H7 (cell line): ENCODE results near the gene UTP4. TPM values are rescaled to one million over a fixed set of nuclear protein-coding genes. Genes with fewer than 3 reads are reported as not detected.
"Not testable (repeated sequence)": the region's sequence is repeated elsewhere in the genome, so short reads cannot be mapped to it uniquely, and the experiment has no call there.

ENCODE experiments used
- DNase-seq: peaks from one replicate; pipeline ENCODE4 v3.0.0; 2012
- H3K27me3 ChIP-seq: 2 replicates; pipeline ENCODE4 v1.6.0; 2011; ENCODE audit warnings: mild to moderate bottlenecking, low read length; ENCODE audit not compliant: control insufficient read depth, insufficient read depth
- H3K36me3 ChIP-seq: replicated peaks from 2 replicates; pipeline ENCODE4 v1.5.1; 2011; ENCODE audit warnings: low read length; ENCODE audit not compliant: control insufficient read depth, insufficient read depth
- H3K4me3 ChIP-seq: 2 replicates; pipeline ENCODE4 v1.5.1; 2011; ENCODE audit warnings: low read depth, mild to moderate bottlenecking, control low read depth, low read length, moderate library complexity; ENCODE audit not compliant: insufficient read depth
- total RNA-seq: library from RNA; depleted of rRNA; stranded (reverse); fragments of >200 nt; shearing (Covaris generic); gene quantifications from 2 replicates; pipeline ENCODE4 v1.2.3, GENCODE V29; 2014

The UTP4 gene
- total RNA-seq, 1 experiment from 2014 or later, result 27.7 TPM

GRCh38 chr16:69115837-69116236, 16.6 kb upstream of the UTP4 start:
- DNase-seq, result no peak
- Histone ChIP-seq H3K27me3 (no peaks in the 10 kb centered on the region), H3K36me3 (peaks cover 69% of the 10 kb centered on the region), H3K4me3 (no peak overlapping the region)

- Histone ChIP-seq H3K4me3 (no peak overlapping the region), H3K36me3 (peaks cover 70% of the 10 kb centered on the region), H3K27me3 (no peaks in the 10 kb centered on the region)
- no peak for DNase-seq
These were observed 16.1 kb upstream of the UTP4 start for GRCh38 chr16:69116256-69116875.

- DNase-seq, result no peak
- Histone ChIP-seq H3K4me3 (no peak overlapping the region), H3K36me3 (peaks cover 65% of the 10 kb centered on the region), H3K27me3 (no peaks in the 10 kb centered on the region)
These were observed 15.5 kb upstream of the UTP4 start for GRCh38 chr16:69116906-69117305.

- no peaks in the 10 kb centered on the region for H3K27me3 ChIP-seq
- DNase-seq, result no peak
- peaks cover 57% of the 10 kb centered on the region for H3K36me3 ChIP-seq
- no peak overlapping the region for H3K4me3 ChIP-seq
These were observed 14.0 kb upstream of the UTP4 start for GRCh38 chr16:69118468-69118867.

- Histone ChIP-seq H3K36me3 (peaks cover 51% of the 10 kb centered on the region), H3K27me3 (no peaks in the 10 kb centered on the region), H3K4me3 (no peak overlapping the region)
- DNase-seq, result no peak
These were observed 13.5 kb upstream of the UTP4 start for GRCh38 chr16:69118994-69119393.

- Histone ChIP-seq H3K27me3 (no peaks in the 10 kb centered on the region), H3K4me3 (no peak overlapping the region), H3K36me3 (peaks cover 47% of the 10 kb centered on the region)
- no peak for DNase-seq
These were observed 12.9 kb upstream of the UTP4 start for GRCh38 chr16:69119536-69119935.

- Histone ChIP-seq H3K36me3 (peaks cover 41% of the 10 kb centered on the region), H3K4me3 (no peak overlapping the region), H3K27me3 (no peaks in the 10 kb centered on the region)
These were observed 12.3 kb upstream of the UTP4 start for GRCh38 chr16:69120096-69120664.

GRCh38 chr16:69123910-69124309, 8.5 kb upstream of the UTP4 start:
- Histone ChIP-seq H3K36me3 (peaks cover 15% of the 10 kb centered on the region), H3K27me3 (no peaks in the 10 kb centered on the region), H3K4me3 (no peak overlapping the region)
- peak; percentile 68 for DNase-seq

More at GRCh38 chr16:69120096-69120664, 12.3 kb upstream of the UTP4 start:
- DNase-seq, result no peak

GRCh38 chr16:69124406-69124805, 8.0 kb upstream of the UTP4 start:
- H3K36me3 ChIP-seq, result peaks cover 11% of the 10 kb centered on the region
- not testable (repeated sequence) for H3K4me3 ChIP-seq, DNase-seq, H3K27me3 ChIP-seq

GRCh38 chr16:69124961-69125360, 7.5 kb upstream of the UTP4 start:
- not testable (repeated sequence) for H3K4me3 ChIP-seq, H3K27me3 ChIP-seq, H3K36me3 ChIP-seq, DNase-seq

- H3K4me3 ChIP-seq, result no peak overlapping the region
- no peaks in the 10 kb centered on the region for H3K27me3 ChIP-seq
- H3K36me3 ChIP-seq, result peaks cover under 1% of the 10 kb centered on the region
- no peak for DNase-seq
These were observed 6.2 kb upstream of the UTP4 start for GRCh38 chr16:69126221-69126620.

- H3K36me3 ChIP-seq, DNase-seq, H3K27me3 ChIP-seq, H3K4me3 ChIP-seq: not testable (repeated sequence)
These were observed 5.6 kb upstream of the UTP4 start for GRCh38 chr16:69126801-69127200.

- Histone ChIP-seq H3K27me3 (no peaks in the 10 kb centered on the region), H3K4me3 (no peak overlapping the region), H3K36me3 (no peaks in the 10 kb centered on the region; the same call in 1 of the 2 replicates)
- DNase-seq, result no peak
These were observed 4.4 kb upstream of the UTP4 start for GRCh38 chr16:69127966-69128510.

- no peak overlapping the region for H3K4me3 ChIP-seq
- DNase-seq, result no peak
These were observed 2.0 kb upstream of the UTP4 start for GRCh38 chr16:69130461-69130860.

GRCh38 chr16:69131167-69131838, 1.1 kb upstream of the UTP4 start:
- peak; percentile 88 for DNase-seq
- Histone ChIP-seq H3K4me3 (peak overlapping the region; percentile 68), H3K36me3 (no peaks in the 10 kb centered on the region), H3K27me3 (no peaks in the 10 kb centered on the region)

More at GRCh38 chr16:69130461-69130860, 2.0 kb upstream of the UTP4 start:
- Histone ChIP-seq H3K36me3 (no peaks in the 10 kb centered on the region; the same call in 1 of the 2 replicates), H3K27me3 (no peaks in the 10 kb centered on the region)
